Gastrocnemius medialis (tissue), 4 donors: ENCODE measurements around the gene AP3B1.

Experiments used
- POLR2A ChIP-seq, 2 donors: fragments of 450-650 bp; IDR thresholded peaks; one replicate each; pipeline ENCODE4 v1.6.1; 2017; ENCODE audit warnings: antibody characterized with exemption in 2 of 2, mild to moderate bottlenecking in 2 of 2, moderate library complexity in 2 of 2
- TF ChIP-seq, protein P1 (sequence below), 5 experiments: fragments of 450-650 bp in 3 of 5; fragments of 200-600 bp in 2 of 5; sonication (generic) in 2 of 5; IDR thresholded peaks in 4 of 5; conservative IDR thresholded peaks in 1 of 5; 1 replicate in 4 of 5; 2 replicates in 1 of 5; pipeline ENCODE4 v1.5.1; 2016 to 2019; ENCODE audit warnings: antibody characterized with exemption in 5 of 5, mild to moderate bottlenecking in 3 of 5, moderate library complexity in 3 of 5

DNA sequence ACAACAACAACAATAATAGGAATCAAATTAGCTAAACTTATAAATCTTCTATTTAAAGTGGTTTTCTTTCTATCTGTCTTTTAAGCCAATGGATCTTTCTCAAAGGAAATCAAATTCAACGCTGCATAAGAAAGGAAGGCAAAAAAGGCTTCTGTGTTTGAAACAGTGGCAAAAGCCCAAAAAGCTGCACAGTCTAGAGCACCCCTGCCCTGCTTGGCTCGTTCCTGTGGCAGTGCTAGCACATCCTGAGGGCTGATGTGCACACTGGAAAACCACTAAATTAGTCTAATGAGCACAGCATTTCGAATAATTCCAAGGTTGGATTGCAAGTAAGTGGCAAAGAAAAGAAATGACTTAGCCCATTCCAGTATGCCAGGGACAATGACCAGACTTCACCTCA lies 80.7 kb downstream of the AP3B1 start:
- TF ChIP-seq, protein P1, sequence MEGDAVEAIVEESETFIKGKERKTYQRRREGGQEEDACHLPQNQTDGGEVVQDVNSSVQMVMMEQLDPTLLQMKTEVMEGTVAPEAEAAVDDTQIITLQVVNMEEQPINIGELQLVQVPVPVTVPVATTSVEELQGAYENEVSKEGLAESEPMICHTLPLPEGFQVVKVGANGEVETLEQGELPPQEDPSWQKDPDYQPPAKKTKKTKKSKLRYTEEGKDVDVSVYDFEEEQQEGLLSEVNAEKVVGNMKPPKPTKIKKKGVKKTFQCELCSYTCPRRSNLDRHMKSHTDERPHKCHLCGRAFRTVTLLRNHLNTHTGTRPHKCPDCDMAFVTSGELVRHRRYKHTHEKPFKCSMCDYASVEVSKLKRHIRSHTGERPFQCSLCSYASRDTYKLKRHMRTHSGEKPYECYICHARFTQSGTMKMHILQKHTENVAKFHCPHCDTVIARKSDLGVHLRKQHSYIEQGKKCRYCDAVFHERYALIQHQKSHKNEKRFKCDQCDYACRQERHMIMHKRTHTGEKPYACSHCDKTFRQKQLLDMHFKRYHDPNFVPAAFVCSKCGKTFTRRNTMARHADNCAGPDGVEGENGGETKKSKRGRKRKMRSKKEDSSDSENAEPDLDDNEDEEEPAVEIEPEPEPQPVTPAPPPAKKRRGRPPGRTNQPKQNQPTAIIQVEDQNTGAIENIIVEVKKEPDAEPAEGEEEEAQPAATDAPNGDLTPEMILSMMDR (IDR thresholded peaks at IDR 0.05 in 4 of 5, conservative IDR thresholded peaks at IDR 0.05 in 1 of 5): no peak
- TF ChIP-seq POLR2A (IDR thresholded peaks at IDR 0.05): no peak
